GM18502 (cell line): Measurements from ENCODE around the gene ZC3H12D.

ENCODE experiments used
- ATAC-seq: cut with Tn5 transposase; IDR thresholded peaks from one replicate; pipeline ENCODE4 v1.9.1; 2021; ENCODE audit warnings: mild to moderate bottlenecking; ENCODE audit not compliant: unreplicated experiment, poor library complexity

The ZC3H12D gene

DNA sequence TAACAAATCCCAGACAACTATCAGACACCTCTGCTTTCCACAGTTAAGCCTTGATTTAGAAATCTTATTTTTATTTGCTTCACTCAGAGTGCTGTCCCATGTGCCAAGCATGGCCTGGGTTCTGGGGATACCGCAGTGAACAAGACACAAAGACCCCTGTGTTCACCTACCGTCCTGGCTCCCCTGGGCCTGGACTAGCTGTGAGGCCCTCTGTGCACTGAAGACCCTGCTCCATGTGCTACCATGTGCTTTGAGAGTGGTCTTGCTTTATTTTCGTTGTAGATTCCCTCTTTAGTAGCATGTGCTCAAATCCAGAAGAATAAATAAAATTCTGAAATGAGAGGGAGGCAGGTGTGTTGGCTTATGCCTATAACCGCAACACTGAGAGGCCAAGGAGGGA is 62.2 kb downstream of the ZC3H12D start:
- no peak for ATAC-seq

DNA sequence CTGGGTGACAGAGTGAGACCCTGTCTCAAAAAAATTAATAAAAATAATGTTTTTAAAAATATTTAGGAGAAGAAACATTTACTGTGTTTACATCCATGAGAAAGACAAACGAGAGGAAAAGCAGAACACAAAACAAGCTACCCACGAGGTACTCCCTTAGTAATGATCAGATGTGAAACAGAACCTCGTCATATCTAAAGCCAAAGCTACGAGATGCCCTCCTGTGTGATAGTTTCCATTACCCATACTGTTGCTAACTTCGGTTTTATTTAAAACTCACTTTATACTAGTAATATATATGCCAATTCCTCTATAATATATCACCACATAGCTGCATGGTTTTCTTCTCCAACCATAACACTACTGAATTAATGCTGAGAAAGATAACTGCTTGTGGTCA is 63.7 kb downstream of the ZC3H12D start:
- no peak for ATAC-seq

DNA sequence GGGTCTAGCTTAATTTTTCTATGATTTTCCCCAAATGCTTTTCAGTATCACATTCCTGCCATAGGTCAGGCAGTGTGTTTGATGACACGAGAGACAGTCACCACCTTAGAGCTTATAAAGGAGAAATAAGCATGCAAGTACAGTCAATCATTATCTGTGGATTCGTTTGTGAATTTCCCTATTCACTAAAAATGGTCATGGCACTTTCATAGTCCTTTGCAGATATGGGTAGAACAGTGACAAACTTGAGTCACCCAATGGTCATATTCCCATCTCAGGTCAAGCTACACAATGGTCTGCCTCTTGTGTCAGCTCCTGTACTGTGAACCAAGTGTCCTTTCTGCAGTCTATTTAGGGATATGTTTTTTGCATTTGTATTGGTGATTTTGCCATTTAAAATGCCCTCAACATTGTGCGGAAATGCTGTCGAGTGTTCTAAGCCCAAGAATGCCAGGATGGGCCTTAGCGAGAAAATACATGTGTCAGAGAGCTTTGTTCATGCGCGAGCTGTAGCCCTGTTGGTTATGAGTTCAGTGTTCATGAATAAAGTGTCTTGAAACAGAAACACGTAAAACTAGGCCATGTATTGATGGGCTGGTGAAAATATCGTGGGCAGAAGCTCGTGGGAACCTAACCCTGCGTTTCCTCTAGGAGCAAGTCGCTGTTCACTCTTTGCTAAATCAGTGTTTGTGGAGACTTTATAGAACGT is 65.0 kb downstream of the ZC3H12D start:
- ATAC-seq, result no peak

DNA sequence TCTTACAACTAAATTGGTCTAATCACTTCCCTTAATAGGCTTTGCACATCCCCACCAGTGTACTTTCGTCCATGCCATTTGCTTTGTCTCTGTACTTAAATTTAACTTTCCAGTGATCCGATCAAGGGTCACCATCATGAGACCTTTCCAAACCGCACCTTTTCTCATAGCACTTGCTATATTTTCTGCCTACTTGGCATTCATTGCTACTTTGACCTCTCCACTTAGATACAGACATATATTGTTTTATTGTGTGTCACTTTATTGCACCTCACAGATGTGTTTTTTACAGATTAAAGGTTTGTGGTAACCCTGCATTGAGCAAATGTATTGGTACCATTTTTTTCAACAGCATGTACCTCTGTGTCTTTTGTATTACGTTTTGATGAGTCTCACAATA is 70.0 kb downstream of the ZC3H12D start:
- ATAC-seq, result no peak

DNA sequence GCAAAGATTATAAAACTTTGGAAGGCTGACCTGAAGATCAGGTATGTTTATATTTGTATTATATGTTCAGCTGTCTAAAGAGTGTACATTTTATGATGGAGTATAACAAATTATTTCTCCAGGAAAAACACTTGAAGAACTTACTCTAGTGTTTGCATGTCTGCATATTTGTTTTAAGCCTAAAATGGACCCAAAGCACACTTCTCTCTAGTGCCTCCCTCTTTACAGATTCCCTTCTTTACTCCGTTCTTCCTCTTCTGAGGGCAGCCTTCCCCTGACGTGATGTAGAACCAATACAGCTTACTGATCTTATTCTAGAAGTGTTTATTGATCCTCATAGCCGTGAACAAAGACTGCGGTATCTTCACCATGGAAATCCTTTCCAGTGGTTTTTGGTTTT is 70.8 kb downstream of the ZC3H12D start:
- ATAC-seq, result no peak

DNA sequence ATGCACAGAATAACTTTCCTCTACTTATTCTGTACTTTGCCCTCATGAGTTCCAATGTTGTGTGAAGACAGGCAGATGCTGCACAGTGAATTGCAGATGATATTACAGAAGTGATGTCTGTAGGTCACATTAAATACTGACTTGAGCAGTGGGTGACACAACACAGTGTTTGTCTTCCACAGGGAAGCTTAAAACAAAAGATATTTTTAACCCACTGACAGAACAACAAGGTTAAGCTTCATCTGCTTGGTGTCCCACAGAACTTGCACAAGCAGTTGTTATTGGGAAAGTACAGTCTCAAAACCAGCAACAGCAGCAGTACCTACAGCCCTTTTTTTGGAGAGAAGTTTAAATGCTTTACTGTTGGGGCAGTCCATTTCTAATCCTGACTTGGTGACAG is 74.3 kb downstream of the ZC3H12D start:
- no peak for ATAC-seq

DNA sequence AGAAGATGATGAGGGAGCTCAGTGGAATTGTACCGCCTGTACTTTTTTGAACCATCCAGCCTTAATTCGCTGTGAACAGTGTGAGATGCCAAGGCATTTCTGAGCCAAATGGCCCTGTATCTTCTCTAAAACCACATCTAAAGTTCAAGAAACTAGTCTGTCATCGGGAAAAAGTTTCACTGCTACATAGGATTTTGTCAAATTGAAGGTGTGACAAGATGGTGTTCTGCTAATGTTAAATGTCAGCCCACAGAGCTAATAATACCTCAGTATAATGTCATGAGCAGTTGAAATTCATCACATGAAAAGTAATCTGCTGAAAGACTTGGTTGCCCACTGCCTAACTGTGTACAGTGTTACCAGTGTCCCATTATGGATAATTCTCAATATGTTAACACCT is 75.2 kb downstream of the ZC3H12D start:
- ATAC-seq, result no peak

DNA sequence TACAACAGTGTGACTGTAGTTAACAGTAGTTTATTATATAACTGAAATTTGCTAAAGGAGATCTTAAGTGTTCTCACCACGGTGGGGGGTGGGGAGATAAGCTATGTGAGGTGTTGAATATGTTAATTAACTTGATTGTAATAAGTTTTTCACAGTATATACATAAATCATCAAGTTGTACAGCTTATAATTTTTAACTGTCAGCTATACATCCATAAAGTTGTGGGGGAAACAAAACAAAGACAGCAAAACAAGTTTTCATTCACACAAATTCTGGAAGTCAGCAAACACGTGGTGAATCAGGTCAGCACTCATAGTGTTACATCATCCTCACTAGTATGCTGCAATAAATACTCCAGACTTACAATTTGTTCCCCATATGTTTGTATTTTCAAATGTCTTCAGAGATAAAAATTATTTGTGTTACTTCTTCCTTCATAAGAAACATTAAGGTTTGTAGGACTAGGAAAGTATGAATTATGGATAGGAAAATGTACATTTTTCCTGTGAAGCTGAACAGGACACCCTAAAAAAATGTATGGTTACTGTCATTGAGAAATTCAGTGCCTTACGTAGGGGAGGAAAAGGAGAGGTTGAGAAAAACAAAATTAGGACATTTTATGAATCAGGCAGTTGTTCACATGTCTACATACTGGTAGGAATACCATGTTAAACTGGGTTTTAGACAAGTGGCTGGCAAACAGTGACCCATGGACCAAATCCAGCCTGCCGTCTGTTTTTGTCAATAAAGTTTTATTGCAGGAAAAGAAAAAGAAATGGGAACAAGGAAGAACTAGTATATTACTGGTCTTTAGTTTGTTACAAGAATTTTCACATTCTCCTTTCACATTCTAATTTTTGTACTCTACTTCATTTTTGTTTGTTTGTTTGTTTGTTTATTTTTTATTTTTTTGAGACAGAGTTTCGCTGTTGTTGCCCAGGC is 78.7 kb downstream of the ZC3H12D start:
- no peak for ATAC-seq

DNA sequence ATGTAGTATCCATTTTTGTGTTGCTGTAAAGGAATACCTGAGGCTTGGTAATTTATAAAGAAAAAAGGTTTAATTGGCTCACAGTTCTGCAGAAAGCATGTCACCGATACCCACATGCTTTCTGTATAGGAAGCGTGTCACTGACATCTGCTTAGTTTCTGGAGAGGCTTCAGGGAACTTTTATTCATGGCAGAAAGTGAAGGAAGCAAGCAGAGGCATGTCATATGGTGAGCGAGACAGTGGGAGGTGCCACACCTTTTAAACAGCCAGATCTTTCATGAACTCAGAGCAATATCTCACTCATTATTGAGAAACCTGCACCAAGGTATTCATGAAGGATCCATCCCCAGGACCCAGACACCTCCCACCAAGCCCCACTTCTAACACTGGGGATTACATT is 81.3 kb downstream of the ZC3H12D start:
- ATAC-seq, result no peak

DNA sequence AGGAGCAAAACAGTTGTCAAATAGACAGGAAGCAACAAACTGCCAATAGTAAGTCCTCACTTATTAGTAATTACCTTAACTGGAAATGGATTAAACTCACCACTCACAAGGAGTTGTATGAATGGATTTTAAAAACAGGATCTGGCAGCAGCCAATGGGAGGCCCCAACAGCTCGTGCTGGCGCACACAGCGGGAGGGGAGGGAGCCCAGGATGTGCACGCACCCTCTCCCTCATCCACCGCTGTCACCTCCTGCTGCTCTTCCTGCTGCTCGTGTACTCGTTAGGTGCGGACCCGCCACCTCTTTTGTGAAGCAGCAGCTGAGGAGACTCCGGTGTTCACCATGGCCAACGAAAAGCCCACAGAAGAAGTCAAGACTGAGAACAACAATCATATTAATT is 84.8 kb downstream of the ZC3H12D start, which contains the start of gene SUMO4:
Gene SUMO4, plus strand, starts transcription at position 213 of the 400 bp plus-strand sequence. Its CDS starts 130 bp downstream, at position 343.
- ATAC-seq, result no peak

DNA sequence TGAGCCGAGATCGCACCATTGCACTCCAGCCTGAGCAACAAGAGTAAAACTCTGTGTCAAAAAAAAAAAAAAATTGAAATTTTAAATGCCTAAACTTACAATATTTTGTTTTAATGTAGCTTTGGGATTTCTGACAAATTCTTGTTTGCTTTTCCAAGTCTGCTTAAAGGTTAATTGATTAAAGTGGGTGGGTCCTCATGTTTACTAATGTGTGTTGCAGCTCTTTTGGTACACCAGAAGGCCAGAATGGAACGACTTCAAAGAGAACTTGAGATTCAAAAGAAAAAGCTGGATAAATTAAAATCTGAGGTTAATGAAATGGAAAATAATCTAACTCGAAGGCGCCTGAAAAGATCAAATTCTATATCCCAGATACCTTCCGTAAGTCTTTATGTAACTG is 87.4 kb downstream of the ZC3H12D start:
- ATAC-seq, result no peak
